ENCODE data around the gene GORASP1.
A peak's percentile ranks its signal among the peaks of the same experiment; 100 is the strongest.

The GORASP1 gene

GRCh38 chr3:39144748-39145380 lies 37.4 kb upstream of the GORASP1 start:
- Mint-ChIP-seq H3K4me1 (peaks cover 63% of the 10 kb centered on the region), H3K4me3 (no peak overlapping the region)

GRCh38 chr3:39144095-39144747 lies 36.8 kb upstream of the GORASP1 start:
- Mint-ChIP-seq H3K4me1 (peaks cover 59% of the 10 kb centered on the region), H3K9me3 (no peaks in the 10 kb centered on the region), H3K27ac (peak overlapping the region; percentile 57), H3K36me3 (peaks cover 35% of the 10 kb centered on the region), H3K4me3 (no peak overlapping the region), H3K27me3 (no peaks in the 10 kb centered on the region)

More at GRCh38 chr3:39144748-39145380, 37.4 kb upstream of the GORASP1 start:
- peak overlapping the region; percentile 57 for H3K27ac Mint-ChIP-seq
- H3K9me3 Mint-ChIP-seq = no peaks in the 10 kb centered on the region
- H3K36me3 Mint-ChIP-seq = peaks cover 35% of the 10 kb centered on the region
- H3K27me3 Mint-ChIP-seq = no peaks in the 10 kb centered on the region

GRCh38 chr3:39143051-39143885 lies 35.8 kb upstream of the GORASP1 start:
- Mint-ChIP-seq H3K9me3 (no peaks in the 10 kb centered on the region), H3K36me3 (peaks cover 26% of the 10 kb centered on the region), H3K4me3 (no peak overlapping the region), H3K27ac (peak overlapping the region; percentile 12), H3K4me1 (peaks cover 50% of the 10 kb centered on the region), H3K27me3 (no peaks in the 10 kb centered on the region)

- H3K4me3 Mint-ChIP-seq = no peak overlapping the region
- peaks cover 24% of the 10 kb centered on the region for H3K36me3 Mint-ChIP-seq
- H3K9me3 Mint-ChIP-seq = no peaks in the 10 kb centered on the region
- peaks cover 38% of the 10 kb centered on the region for H3K4me1 Mint-ChIP-seq
- H3K27ac Mint-ChIP-seq = peak overlapping the region; percentile 82
- no peaks in the 10 kb centered on the region for H3K27me3 Mint-ChIP-seq
Measured at GRCh38 chr3:39142067-39142466, 34.6 kb upstream of the GORASP1 start.

GRCh38 chr3:39141171-39141995 lies 34.0 kb upstream of the GORASP1 start:
- no peaks in the 10 kb centered on the region for H3K9me3 Mint-ChIP-seq
- H3K27ac Mint-ChIP-seq = peak overlapping the region; percentile 82
- no peaks in the 10 kb centered on the region for H3K27me3 Mint-ChIP-seq
- H3K4me1 Mint-ChIP-seq = peaks cover 31% of the 10 kb centered on the region
- peaks cover 23% of the 10 kb centered on the region for H3K36me3 Mint-ChIP-seq
- no peak overlapping the region for H3K4me3 Mint-ChIP-seq

GRCh38 chr3:39140341-39140971 lies 33.0 kb upstream of the GORASP1 start:
- Mint-ChIP-seq H3K36me3 (peaks cover 19% of the 10 kb centered on the region), H3K27ac (peak overlapping the region; percentile 84), H3K9me3 (no peaks in the 10 kb centered on the region), H3K4me3 (no peak overlapping the region), H3K4me1 (peaks cover 23% of the 10 kb centered on the region), H3K27me3 (no peaks in the 10 kb centered on the region)

- Mint-ChIP-seq H3K4me1 (peaks cover 20% of the 10 kb centered on the region), H3K9me3 (no peaks in the 10 kb centered on the region), H3K4me3 (no peak overlapping the region), H3K27me3 (no peaks in the 10 kb centered on the region), H3K36me3 (peaks cover 16% of the 10 kb centered on the region), H3K27ac (peak overlapping the region; percentile 41)
Measured at GRCh38 chr3:39139442-39139841, 32.0 kb upstream of the GORASP1 start.

GRCh38 chr3:39138804-39139415 lies 31.5 kb upstream of the GORASP1 start:
- Mint-ChIP-seq H3K27me3 (no peaks in the 10 kb centered on the region), H3K36me3 (peaks cover 15% of the 10 kb centered on the region), H3K9me3 (no peaks in the 10 kb centered on the region), H3K4me3 (no peak overlapping the region), H3K4me1 (peaks cover 17% of the 10 kb centered on the region), H3K27ac (peak overlapping the region; percentile 35)

- H3K27ac Mint-ChIP-seq = peak overlapping the region; percentile 35
- H3K9me3 Mint-ChIP-seq = no peaks in the 10 kb centered on the region
- H3K27me3 Mint-ChIP-seq = no peaks in the 10 kb centered on the region
- peaks cover 11% of the 10 kb centered on the region for H3K36me3 Mint-ChIP-seq
- no peak overlapping the region for H3K4me3 Mint-ChIP-seq
- peaks cover 17% of the 10 kb centered on the region for H3K4me1 Mint-ChIP-seq
Measured at GRCh38 chr3:39137991-39138803, 30.8 kb upstream of the GORASP1 start.

GRCh38 chr3:39137435-39137936 lies 30.1 kb upstream of the GORASP1 start:
- Mint-ChIP-seq H3K36me3 (peaks cover 9% of the 10 kb centered on the region), H3K27me3 (no peaks in the 10 kb centered on the region), H3K27ac (no peak overlapping the region), H3K4me1 (peaks cover 10% of the 10 kb centered on the region), H3K4me3 (no peak overlapping the region), H3K9me3 (no peaks in the 10 kb centered on the region)

- no peaks in the 10 kb centered on the region for H3K27me3 Mint-ChIP-seq
- H3K27ac Mint-ChIP-seq = no peak overlapping the region
- H3K4me1 Mint-ChIP-seq = peaks cover 9% of the 10 kb centered on the region
- H3K36me3 Mint-ChIP-seq = peaks cover 7% of the 10 kb centered on the region
- H3K4me3 Mint-ChIP-seq = no peak overlapping the region
- no peaks in the 10 kb centered on the region for H3K9me3 Mint-ChIP-seq
Measured at GRCh38 chr3:39136533-39137434, 29.4 kb upstream of the GORASP1 start.

GRCh38 chr3:39135170-39135805 lies 27.9 kb upstream of the GORASP1 start:
- Mint-ChIP-seq H3K4me1 (peaks cover 3% of the 10 kb centered on the region), H3K36me3 (peaks cover 1% of the 10 kb centered on the region), H3K27ac (no peak overlapping the region), H3K4me3 (no peak overlapping the region), H3K27me3 (no peaks in the 10 kb centered on the region), H3K9me3 (no peaks in the 10 kb centered on the region)

Measured in activated naive CD4-positive, alpha-beta T cell treated with anti-CD3 and anti-CD28 coated beads, Interleukin-2, amount 50 U/mL, for 24 hours (primary cell).